ENCODE measurements around the gene CITED4.
"Not testable (repeated sequence)": the region's sequence is repeated elsewhere in the genome, so short reads cannot be mapped to it uniquely, and the experiment has no call there.

The CITED4 gene

GRCh38 chr1:40862008-40862863 lies at the start of gene CITED4:
CITED4 (minus strand) TSS chr1:40862363; CDS start chr1:40862127, 236 bp downstream.
- DNase-seq (ENCODE audit: low spot score), result peak; percentile 97

GRCh38 chr1:40911105-40911504 lies 48.9 kb upstream of the CITED4 start:
- DNase-seq (ENCODE audit: low spot score), result no peak

- no peak for DNase-seq (ENCODE audit: low spot score)
Measured at GRCh38 chr1:40909281-40909680, 47.1 kb upstream of the CITED4 start.

- DNase-seq (ENCODE audit: low spot score), result no peak
Measured at GRCh38 chr1:40908350-40908749, 46.2 kb upstream of the CITED4 start.

- no peak for DNase-seq (ENCODE audit: low spot score)
Measured at GRCh38 chr1:40907899-40908298, 45.7 kb upstream of the CITED4 start.

- DNase-seq (ENCODE audit: low spot score), result no peak
Measured at GRCh38 chr1:40906781-40907400, 44.7 kb upstream of the CITED4 start.

- DNase-seq (ENCODE audit: low spot score), result no peak
Measured at GRCh38 chr1:40905061-40905460, 42.9 kb upstream of the CITED4 start.

- no peak for DNase-seq (ENCODE audit: low spot score)
Measured at GRCh38 chr1:40903106-40903505, 40.9 kb upstream of the CITED4 start.

GRCh38 chr1:40901886-40902852 lies 40.0 kb upstream of the CITED4 start:
- no peak for DNase-seq (ENCODE audit: low spot score)

- DNase-seq (ENCODE audit: low spot score), result no peak
Measured at GRCh38 chr1:40899230-40899870, 37.2 kb upstream of the CITED4 start.

- no peak for DNase-seq (ENCODE audit: low spot score)
Measured at GRCh38 chr1:40898431-40898901, 36.3 kb upstream of the CITED4 start.

- DNase-seq (ENCODE audit: low spot score), result no peak
Measured at GRCh38 chr1:40897513-40897912, 35.4 kb upstream of the CITED4 start.

- DNase-seq (ENCODE audit: low spot score), result no peak
Measured at GRCh38 chr1:40896482-40896881, 34.3 kb upstream of the CITED4 start.

- no peak for DNase-seq (ENCODE audit: low spot score)
Measured at GRCh38 chr1:40895601-40896000, 33.4 kb upstream of the CITED4 start.

- not testable (repeated sequence) for DNase-seq (ENCODE audit: low spot score)
Measured at GRCh38 chr1:40894858-40895257, 32.7 kb upstream of the CITED4 start.

GRCh38 chr1:40894455-40894854 lies 32.3 kb upstream of the CITED4 start:
- DNase-seq (ENCODE audit: low spot score), result no peak

- DNase-seq (ENCODE audit: low spot score), result no peak
Measured at GRCh38 chr1:40893946-40894345, 31.8 kb upstream of the CITED4 start.

- no peak for DNase-seq (ENCODE audit: low spot score)
Measured at GRCh38 chr1:40892354-40892753, 30.2 kb upstream of the CITED4 start.

GRCh38 chr1:40890771-40891170 lies 28.6 kb upstream of the CITED4 start:
- no peak for DNase-seq (ENCODE audit: low spot score)

GRCh38 chr1:40887652-40888051 lies 25.5 kb upstream of the CITED4 start:
- no peak for DNase-seq (ENCODE audit: low spot score)

- no peak for DNase-seq (ENCODE audit: low spot score)
Measured at GRCh38 chr1:40887012-40887378, 24.8 kb upstream of the CITED4 start.

Measured in D341Med (cell line).